A204.1 (cell line): ENCODE results near the gene ZDHHC6.
"Not testable (repeated sequence)": the region's sequence is repeated elsewhere in the genome, so short reads cannot be mapped to it uniquely, and the experiment has no call there.

Experiments used
- FAIRE-seq: peaks from 2 replicates; lab custom pipeline; 2012; peaks lifted over from hg19 to GRCh38; lab: Jason Lieb, UNC

ZDHHC6 gene

DNA sequence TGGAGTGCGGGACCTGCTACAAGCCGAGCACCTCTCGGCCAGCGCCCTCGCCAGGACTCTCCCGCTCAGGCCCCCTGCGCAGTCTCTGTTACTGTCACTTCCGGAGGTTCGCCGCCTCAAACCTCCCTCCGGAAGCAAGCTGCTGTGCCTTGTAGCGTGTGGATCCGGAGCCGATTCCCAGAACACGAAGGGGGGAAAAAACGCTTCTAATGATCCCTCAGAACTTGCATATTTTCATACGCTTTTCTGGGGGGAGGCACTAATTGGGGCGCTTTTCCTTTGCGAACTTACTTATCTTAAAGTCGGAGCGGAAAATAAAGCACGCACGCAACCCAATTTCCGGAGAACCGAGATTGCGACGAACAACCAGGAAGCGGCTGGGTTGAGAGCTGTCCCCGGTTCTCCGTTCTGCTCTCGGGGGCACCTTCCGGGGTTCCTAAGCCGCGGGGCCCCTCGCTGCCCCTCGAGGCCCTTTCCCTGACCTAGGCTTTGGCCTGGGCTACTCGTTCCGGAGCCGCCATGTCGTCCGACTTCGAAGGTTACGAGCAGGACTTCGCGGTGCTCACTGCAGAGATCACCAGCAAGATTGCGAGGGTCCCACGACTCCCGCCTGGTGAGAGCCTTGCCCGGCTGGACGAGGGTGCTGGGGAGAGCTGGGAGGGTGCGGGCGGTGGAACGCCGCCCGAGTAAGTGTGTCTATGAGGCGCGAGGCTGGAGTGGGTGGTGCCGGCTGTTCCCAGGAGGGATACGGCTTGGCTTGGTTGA lies at the start of gene ZDHHC6, which contains the start of gene VTI1A:
ZDHHC6 (minus strand) TSS at position 60 of the 765 bp plus-strand sequence. CDS start 1,478 bp downstream, outside the sequence.
VTI1A (plus strand) TSS at position 361 of the 765 bp plus-strand sequence; CDS start at position 520, 159 bp downstream.
- no peak for FAIRE-seq

GRCh38 chr10:112492736-112493135 lies 46.0 kb upstream of the ZDHHC6 start:
- FAIRE-seq = peak; percentile 47

GRCh38 chr10:112491144-112491543 lies 44.4 kb upstream of the ZDHHC6 start:
- FAIRE-seq = no peak

DNA sequence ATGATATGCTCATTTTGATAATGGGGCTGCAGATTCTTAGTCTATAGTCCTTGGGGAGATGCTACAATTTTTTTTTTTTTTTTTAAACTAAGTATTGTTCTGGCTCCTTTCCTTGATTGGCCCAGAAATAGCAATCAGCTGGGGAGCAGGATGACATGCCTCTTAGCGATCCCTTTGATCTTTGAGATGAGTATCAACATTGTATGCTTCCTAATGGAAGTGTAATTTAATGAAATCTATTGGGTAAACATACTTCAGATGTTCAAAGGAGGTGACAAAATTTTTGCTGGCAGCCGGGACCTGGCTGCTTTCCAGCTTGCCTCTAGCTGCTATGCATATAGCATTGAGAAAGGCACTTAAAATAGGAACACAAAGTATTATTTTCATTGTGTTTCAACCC lies 43.8 kb upstream of the ZDHHC6 start:
- FAIRE-seq = no peak

GRCh38 chr10:112487964-112488363 lies 41.2 kb upstream of the ZDHHC6 start:
- no peak for FAIRE-seq

DNA sequence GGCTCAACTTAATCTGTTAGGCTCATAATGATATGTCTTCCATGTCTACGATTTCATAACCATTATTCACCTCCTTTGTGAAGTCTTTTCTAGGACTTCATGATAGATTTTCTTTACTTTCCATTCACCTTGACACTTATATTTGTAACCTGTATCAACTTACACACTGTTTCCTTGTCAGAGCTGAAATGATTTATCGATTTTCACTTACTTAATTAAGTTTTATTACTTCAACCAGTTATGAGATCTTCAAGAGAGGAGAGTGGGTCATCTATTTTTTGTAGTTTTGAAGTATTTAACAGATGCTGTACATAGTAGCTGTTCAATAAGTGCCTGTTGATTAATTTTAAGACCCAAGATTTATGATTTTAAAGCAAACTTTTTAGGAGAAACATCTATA lies 37.7 kb upstream of the ZDHHC6 start:
- no peak for FAIRE-seq

- no peak for FAIRE-seq
These were observed 34.9 kb upstream of the ZDHHC6 start for GRCh38 chr10:112481602-112482001.

GRCh38 chr10:112475575-112476218 lies 29.0 kb upstream of the ZDHHC6 start:
- FAIRE-seq = peak; percentile 98

DNA sequence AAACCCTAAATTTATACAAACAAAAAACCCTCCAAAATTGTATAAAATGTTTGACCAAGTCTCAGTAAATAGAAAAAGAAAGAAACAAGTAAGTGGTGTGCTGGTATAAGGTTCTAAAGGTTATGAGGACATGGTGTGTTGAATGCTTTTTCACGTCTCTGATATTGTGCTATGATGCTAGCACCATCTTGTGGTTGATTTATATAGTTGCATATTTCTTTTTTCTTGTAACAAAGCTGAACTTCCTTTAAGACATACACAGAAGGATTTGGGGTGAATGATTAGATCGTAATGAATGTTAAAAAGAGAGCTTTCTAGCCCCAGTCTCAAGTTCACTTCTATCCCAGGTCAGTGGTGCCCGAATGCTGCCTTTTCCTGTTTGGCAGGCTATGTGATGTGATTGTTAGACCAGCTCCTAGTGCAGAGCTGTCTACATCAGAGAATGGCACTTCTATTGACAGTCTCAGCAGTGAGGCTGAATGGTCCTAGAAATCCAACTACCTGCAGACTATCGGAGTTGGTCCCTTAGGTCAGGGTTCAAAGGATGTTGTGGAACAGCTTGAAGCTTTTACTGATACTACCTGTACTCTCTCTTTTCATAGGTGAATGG lies 25.3 kb upstream of the ZDHHC6 start:
- FAIRE-seq = peak; percentile 99

DNA sequence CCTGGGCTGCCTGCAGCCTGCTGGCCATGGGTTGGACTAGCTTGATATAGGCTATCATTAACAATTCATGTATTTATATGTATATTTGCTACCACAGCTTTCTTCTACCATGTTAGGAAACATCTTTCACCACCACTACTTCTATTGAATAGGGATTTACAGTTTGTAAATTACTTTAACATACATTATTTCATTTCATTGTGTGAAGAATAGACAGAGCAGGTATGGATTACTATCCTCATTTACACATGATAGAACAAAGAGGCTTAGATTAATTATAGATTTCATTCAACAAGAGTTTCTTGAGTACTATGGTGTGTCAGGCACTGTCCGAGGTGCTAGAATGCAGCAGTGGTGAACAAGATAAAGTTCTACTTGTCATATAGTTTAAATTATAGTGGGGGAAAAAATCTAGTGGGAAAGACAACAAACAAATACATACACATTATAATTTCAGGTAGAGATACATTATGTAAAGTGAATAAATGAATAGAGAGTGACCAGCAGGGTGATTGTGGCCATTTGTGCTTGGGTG lies 20.9 kb upstream of the ZDHHC6 start:
- FAIRE-seq = no peak

DNA sequence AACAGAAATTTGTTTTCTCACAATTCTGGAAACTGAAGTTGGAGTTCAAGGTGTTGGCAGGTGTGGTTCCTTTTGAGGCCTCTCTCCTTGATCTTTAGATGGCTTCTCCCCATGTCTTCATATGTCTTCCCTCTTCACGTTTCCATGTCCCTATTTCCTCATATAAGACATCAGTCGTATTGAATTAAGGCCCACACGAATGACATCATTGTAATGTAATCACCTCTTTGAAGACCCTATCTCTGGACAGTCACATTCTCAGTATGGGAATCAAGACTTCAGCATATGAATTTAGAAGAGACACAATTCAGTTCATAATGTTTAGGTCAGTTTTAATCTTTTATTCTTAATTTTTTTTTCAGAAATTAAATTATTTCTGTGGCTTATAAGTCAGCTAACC lies 20.1 kb upstream of the ZDHHC6 start:
- FAIRE-seq = peak; percentile 25

DNA sequence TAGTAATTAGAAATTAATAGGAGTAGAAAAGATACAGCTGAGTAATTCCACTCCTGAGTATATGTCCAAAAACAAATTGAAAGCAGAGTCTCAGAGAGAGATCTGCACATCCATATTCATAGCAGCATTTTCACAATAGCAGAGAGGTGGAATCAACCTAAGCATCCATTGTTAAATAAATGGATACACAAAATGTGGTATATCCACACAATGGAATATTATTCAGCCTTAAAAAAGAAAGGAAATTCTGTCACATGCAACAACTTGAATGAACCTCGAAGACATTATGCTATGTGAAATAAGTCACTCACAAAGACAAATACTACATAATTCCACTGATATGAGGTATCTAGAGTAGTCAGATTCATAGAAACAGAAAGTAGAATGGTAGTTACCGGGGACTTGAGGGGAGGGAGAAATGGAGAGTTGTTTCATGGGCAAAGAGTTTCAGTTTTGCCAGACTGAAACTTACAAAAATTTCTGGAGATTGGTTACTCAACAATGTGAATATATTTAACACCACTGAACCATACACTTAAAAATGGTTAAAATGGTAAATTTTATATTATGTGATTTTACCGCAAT lies 18.7 kb upstream of the ZDHHC6 start:
- FAIRE-seq = no peak

- FAIRE-seq = not testable (repeated sequence)
These were observed 17.4 kb upstream of the ZDHHC6 start for GRCh38 chr10:112464074-112464473.

DNA sequence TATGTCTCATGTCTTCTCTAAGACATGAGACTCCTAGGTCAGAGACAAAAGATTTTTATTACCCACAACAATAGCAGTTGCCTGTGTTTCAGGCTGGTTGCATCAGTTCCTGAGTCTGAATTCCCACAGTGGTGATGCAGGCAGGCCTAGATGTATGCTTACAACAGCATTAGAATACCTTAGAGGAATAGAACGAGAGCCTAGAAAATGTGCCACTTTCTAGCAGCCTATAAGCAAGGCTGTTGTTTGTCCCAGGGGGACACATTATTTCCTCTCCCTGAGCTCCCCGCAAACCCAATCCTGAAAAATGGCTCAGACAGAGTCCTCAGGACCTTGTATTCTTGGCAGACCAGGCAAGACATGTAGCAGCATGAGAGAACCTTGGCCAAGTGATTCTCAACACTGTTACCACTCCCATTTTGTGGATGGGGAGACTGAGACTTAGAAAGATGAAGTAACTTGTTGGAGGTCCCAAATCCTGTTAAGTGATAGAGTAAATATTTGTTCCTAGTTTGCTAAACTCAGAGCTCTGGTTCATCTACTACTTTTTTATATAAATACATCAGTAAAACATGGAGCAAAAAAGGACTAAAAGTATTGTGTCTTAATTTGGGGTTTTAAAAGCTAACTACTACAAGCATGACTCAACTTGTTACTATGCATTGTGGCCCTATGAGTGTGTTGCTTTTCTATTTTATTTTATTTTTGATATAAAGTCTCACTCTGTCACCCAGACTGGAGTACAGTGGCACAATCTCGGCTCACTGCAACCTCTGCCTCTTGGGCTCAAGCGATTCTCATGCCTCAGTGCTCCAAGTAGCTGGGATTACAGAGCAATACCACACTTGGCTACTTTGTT lies 14.5 kb upstream of the ZDHHC6 start:
- no peak for FAIRE-seq

GRCh38 chr10:112460366-112460765 lies 13.7 kb upstream of the ZDHHC6 start:
- FAIRE-seq = no peak

GRCh38 chr10:112456533-112456932 lies 9.8 kb upstream of the ZDHHC6 start:
- FAIRE-seq = no peak

GRCh38 chr10:112454910-112455779 lies 8.4 kb upstream of the ZDHHC6 start:
- no peak for FAIRE-seq

- no peak for FAIRE-seq
These were observed 2.2 kb upstream of the ZDHHC6 start for GRCh38 chr10:112448888-112449287.

GRCh38 chr10:112447620-112447928 lies 860 bp upstream of the ZDHHC6 start:
- no peak for FAIRE-seq

- FAIRE-seq = no peak
These were observed 459 bp downstream of the ZDHHC6 start for GRCh38 chr10:112446055-112446854.
